NOMO-1 treated with dmso at 0.1 percent for 144 hours (cell line): ENCODE measurements around the gene ZDHHC11.
"Not testable (repeated sequence)": the region's sequence is repeated elsewhere in the genome, so short reads cannot be mapped to it uniquely, and the experiment has no call there.

ENCODE experiments used
- DNase-seq: peaks from one replicate; lab custom pipeline; 2025; ENCODE audit not compliant: unreplicated experiment; lab: John Stamatoyannopoulos, UW

The ZDHHC11 gene

DNA sequence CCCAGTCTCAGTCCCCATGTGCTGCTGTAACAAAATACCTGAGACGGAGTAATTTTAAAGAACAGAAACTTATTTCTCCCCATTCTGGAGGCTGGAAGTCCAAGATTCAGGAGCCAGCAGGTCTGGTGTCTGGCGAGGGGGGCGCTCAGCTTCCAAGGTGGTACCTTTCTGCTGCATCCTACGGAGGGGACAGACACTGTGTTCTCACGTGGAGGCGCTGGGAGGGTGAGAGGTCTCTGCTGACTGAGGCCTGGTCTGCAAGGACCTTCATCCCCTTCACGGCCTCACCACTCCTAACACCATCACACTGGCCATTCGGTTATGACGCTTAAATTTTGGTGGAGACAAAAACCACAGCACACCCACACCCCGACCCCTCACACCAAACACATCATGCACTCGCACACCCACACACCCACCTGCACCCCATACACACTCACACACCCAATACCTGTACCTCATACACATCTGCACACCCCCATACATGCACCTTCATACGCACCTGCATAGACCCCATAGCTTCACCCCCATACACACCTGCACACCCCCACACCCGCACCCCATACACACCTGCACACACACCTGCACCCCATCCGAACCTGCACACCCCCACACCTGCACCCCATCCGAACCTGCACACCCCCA is 9.8 kb upstream of the ZDHHC11 start:
- no peak for DNase-seq

DNA sequence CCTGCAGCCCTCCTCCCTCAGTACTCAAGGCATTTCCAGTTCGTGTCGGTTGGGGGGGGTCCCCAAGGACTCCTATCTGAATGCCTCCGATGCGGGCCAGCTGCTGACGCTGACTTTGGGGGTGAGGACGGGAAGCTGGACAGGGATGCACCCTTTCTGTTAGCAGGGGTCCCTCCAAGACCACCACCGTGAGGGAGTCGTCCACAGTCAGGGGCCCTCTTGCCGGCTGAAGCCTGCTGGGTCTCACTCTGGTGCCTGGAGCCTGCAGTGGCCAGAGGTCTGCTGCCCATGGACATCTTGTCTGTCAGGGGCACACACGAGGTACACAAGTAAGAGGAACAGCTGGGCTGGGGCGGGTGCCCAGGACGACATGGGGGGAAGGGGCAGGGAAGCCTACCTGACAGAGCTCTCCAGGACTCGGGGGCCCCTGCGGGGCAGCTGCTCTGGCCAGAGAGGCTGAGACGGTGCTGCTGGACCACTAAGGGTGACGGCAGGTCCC is 9.1 kb upstream of the ZDHHC11 start:
- no peak for DNase-seq

DNA sequence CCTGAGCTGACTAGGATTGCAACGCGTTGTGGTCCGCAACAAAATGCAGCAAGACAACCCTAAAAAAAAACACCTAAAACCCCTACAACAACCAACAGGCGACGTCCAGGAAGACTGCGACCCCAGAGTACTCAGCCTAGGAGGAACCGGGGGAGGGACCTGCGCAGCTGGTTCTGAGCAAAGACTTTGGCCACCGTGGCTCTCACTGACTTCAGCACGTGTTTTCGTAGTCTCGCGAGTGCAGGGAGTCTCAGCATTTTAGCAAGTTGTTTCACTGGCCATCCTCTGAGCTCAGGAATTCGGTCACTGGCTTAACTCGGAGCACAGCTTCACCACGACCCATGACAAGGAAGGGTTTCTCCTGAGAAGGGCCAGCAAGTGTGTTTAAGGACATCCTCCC is 8.6 kb upstream of the ZDHHC11 start:
- DNase-seq = no peak

DNA sequence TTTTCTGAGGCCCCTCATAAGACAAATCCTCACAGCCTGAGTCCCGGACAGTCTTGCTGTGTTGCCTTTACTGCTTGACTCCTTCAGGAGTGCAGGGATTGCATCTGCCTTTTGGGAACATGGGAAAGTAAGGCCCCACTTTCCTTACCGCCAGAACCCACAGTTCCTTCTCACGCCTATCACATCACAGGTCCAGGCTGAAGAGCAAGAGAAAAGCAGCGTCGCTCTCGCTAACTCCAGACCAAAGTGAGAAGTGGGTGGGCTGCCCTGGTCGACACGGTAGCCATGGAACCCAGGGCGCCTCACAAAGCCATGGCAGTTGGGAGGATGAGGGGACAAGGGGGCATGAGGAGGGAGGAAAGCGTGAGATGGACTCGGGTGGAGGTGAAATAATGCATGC is 7.9 kb upstream of the ZDHHC11 start:
- no peak for DNase-seq

DNA sequence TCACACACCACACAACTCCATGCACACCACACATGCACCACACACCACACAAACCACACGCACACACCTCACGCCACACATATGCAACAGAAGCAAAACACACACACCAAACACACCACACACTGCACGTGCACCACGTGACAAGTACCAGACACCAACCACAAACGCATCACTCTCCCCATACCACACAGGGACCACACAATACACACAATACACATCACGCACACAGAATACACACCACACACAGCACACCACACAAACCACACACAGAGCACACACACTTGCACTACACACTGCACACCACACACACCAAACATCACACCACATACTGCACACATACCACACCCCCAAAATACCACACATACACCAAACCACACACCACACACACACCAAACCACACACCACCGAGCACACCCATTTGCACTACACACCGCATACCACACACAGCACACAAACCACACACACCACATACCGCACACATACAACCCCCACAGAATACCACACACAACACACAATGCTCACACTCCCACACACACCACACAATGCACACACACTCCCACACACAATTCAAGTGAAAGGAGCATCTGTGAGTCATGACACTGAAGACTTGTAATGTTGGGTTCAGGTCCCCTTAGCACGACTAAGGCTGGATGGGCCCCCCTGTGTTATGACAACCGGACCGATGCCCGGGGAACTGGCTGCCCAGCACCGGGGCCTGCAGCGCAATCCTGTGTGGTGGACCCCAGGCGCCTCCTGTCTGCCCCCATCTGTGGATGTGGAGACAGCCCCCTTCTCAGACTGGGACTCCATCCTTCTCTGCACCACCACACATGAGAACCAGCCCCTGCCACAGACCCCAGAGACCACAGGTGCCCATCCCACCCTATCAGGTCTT is 6.0 kb upstream of the ZDHHC11 start:
- no peak for DNase-seq

DNA sequence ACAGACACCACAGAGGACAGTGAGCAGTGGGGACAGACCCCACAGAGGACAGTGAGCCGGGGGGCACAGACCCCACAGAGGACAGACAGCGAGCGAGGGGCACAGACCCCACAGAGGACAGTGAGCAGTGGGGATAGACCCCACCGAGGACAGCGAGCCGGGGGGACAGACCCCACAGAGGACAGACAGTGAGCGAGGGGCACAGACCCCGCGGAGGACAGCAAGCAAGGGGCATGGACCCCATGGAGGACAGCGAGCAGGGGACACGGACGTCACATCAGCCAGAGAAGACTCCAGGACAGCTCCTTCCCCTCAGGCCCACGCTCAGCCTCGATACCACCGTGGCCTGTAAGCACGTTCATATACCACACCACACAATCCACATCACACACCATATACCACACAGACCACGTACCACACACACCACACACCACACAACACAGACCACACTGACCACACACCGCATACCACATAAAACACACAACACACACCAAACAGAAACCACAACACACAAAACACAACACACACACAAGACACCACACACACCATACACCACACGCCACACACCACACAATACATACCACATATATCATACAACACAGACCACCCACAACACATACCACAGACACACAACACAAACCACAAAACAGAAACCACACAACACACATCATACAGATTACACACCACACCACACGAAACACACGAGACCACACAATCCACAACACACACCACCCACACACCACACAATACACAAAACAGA is 5.2 kb upstream of the ZDHHC11 start:
- no peak for DNase-seq

DNA sequence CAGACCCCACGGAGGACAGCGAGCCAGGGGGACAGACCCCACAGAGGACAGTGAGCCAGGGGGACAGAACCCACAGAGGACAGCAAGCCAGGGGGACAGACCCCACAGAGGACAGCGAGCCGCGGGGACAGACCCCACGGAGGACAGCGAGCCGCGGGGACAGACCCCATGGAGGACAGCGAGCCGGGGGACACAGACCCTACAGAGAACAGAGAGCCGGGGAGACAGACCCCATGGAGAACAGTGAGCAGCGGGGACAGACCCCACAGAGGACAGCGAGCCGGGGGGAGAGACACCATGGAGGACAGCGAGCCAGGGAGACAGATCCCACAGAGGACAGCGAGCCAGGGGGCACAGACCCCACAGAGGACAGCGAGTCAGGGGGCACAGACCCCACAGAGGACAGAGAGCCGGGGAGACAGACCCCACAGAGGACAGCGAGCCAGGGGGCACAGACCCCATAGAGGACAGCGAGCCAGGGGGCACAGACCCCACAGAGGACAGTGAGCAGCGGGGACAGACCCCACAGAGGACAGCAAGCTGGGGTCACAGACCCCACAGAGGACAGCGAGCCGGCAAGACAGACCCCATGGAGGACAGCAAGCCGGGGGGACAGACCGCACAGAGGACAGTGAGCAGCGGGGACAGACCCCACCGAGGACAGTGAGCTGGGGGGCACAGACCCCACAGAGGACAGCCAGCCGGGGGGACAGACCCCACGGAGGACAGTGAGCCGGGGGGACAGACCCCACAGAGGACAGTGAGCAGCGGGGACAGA is 4.4 kb upstream of the ZDHHC11 start:
- no peak for DNase-seq

DNA sequence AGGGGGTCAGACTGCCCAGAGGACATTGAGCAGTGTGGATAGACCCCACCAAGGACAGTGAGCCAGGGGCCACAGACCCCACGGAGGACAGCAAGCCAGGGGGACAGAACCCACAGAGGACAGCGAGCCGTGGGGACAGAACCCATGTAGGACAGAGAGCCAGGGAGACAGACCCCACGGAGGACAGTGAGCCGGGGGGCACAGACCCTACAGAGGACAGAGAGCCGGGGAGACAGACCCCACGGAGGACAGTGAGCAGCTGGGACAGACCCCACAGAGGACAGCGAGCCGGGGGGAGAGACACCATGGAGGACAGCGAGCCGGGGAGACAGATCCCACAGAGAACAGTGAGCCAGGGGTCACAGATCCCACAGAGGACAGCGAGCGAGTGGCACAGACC is 3.4 kb upstream of the ZDHHC11 start:
- no peak for DNase-seq

DNA sequence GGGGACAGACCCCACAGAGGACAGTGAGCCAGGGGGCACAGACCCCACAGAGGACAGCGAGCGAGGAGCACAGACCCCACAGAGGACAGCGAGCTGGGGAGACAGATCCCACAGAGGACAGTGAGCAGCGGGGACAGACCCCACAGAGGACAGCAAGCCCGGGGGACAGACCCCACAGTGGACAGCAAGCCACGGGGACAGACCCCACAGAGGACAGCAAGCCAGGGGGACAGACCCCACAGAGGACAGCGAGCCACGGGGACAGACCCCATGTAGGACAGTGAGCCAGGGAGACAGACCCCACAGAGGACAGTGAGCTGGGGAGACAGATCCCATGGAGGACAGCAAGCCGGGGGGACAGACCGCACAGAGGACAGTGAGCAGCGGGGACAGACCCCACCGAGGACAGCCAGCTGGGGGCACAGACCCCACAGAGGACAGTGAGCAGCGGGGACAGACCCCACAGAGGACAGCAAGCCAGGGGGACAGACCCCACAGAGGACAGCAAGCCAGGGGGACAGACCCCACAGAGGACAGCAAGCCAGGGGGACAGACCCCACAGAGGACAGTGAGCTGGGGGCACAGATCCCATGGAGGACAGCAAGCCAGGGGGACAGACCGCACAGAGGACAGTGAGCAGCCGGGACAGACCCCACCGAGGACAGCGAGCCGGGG is 2.8 kb upstream of the ZDHHC11 start:
- not testable (repeated sequence) for DNase-seq

DNA sequence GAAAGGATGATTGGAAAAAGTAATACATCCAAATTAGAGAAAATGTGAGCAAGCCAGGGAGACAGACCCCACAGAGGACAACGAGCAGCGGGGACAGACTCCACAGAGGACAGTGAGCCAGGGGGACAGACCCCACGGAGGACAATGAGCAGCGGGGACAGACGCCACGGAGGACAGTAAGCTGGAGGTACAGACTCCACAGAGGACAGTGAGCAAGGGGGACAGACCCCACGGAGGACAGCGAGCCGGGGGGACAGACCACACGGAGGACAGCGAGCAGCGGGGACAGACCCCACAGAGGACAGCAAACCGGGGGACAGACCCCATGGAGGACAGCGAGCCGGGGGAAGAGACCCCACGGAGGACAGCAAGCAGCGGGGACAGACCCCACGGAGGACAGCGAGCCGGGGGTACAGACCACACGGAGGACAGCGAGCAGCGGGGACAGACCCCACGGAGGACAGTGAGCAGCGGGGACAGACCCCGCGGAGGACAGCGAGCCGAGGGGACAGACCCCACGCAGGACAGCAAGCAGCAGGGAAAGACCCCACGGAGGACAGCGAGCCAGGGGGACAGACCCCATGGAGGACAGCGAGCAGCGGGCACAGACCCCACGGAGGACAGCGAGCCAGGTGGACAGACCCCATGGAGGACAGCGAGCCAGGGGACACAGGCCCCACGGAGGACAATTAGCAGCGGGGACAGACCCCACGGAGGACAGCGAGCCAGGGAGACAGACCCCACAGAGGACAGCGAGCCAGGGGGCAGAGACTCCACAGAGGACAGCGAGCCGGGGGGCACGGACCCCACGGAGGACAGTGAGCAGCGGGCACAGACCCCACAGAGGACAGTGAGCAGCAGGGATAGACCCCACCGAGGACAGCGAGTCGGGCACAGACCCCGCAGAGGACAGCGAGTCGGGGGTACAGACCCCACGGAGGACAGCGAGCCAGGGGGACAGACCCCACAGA is 1.9 kb upstream of the ZDHHC11 start:
- DNase-seq = no peak

DNA sequence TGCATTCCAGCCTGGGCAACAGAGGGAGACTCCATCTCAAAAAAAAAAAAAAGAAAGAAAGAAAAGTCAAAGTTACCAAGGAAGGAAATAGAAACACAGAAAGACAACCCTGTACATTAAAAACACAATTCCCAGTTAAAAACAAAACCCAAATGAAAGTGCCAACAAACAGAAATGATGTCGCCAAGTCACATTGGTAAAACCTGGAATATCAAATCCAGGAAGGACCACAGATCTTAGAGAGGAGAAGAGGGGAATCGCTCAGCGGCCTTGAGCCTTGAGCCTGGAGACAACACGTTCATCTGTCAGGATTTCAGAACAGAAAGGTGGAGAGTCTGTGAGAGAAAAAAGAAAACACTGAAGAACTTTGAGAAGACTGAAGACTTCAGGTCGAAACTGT is 1.2 kb upstream of the ZDHHC11 start:
- no peak for DNase-seq

DNA sequence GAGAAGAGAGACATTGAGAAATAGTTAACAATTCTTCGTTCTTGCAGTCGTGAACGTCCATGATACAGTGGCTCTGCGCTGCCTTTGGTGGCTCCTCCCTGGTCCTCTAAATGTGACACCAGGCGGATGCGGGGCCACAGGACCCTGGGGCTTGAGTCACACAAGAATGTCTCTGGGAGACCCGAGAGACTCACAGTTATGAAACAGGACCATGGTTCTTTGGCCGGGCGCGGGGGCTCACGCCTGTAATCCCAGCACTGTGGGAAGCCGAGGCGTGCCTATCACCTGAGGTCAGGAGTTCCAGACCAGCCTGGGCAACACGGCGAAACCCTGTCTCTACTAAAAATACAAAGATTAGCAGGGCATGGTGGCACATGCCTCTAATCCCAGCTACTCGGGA is 767 bp upstream of the ZDHHC11 start:
- DNase-seq = no peak

DNA sequence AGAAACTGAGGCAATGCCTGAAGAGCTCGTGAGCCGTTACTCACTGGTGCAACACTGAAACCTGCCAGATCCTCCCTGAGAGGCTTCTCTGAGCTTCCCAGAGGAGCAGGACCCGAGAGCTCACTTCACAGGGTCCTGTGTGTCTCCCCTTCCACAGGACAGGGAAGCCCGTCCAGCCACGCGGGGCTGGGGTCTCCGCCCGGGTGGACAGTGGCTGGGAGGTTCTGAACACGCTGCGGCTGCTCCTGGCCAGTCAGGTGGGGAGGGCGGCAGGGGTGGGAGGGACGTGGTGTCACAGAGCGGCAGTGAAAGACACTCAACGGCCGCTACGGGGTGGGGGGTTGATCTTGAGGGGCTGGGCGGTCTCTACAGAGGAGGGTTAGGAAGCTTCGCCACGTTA is 290 bp upstream of the ZDHHC11 start:
- DNase-seq = no peak

DNA sequence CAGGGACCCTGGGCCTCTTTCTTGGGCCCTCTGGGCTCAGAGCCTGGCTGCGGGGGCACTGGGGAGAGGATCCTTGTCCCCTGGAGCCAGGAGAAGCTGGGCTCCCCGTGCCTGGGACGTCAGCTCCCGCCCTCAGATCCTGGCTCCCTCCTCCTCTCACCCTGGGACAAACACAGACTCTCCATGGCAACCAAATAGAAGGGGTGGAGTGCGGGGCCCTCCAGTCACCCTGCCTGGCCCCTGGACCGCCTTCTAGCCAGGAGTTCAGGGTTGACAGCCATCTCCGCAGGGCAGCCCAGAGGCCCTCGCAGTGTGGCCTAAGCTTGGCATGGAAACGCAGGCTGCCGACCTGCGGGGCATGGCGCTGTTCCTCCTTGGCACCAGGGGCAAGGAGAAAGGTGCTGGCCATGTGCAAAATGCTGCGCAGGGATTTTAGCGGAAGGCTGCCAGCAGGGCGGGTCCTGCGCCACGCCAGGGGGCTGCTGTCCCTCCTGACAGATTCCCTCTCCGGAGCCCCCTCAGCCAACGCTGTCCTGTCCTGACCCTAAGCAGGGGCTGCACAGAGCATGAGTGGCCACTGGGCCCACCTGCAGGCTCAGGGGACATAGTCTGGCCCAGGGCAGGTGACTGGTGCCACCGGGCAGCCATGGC is 1.0 kb downstream of the ZDHHC11 start:
- no peak for DNase-seq

DNA sequence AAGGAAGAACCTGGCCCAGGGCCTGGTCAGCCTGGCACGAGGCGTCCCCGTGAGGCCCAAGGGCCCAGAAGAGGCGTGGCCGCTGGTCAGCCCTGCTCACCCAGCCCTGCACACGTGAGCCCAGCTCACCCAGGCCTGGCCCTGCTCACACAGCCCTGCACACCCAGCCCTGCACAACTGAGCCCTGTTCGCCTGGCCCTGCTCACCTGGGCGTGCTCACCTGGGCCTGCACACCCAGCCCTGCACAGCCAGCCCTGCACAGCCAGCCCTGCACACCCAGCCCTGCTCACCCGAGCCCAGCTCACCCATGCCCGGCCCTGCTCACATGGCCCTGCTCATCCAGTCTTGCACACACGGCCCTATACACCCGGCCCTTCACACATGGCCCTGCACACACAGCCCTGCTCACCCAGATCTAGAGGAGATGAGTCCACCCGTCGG is 2.1 kb downstream of the ZDHHC11 start:
- no peak for DNase-seq

DNA sequence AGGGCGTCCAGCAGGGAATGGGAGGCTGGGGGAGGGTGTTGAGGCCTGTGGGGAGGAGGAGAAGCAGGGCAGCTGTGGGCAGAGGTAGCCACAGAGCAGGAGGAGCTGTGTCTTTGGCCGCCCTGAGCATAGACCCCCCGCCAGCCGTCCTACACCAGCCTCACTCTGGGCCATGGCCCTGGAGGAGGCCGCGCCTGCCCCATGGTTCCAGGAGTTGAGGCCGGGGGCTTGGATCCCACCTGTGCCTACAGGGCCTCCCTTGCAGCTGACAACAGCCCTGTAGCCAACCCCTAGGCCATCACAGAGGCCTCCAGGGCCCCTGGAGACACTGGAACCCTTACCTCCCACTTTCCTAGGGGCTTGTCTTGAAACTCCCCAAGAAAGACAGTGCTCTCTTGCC is 3.0 kb downstream of the ZDHHC11 start:
- not testable (repeated sequence) for DNase-seq

DNA sequence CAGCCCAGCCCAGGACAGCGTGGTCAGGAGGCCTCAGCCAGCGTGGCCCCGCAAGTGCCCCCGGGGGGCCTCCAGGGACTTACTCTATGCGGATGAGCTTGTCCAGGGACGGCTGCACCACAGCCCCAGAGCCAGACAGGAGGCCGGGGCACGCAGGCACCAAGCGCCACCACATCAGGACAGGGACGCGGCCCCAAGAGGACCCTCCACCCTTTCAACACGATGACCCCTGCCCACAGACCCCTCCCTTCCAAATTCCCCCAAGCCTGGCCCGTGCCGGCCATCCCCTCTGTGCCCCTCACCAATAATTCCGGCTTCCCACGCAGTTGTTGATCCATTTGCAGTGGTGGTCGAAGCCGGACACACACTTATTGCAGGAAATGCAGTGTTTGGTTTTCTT is 3.6 kb downstream of the ZDHHC11 start:
- not testable (repeated sequence) for DNase-seq

DNA sequence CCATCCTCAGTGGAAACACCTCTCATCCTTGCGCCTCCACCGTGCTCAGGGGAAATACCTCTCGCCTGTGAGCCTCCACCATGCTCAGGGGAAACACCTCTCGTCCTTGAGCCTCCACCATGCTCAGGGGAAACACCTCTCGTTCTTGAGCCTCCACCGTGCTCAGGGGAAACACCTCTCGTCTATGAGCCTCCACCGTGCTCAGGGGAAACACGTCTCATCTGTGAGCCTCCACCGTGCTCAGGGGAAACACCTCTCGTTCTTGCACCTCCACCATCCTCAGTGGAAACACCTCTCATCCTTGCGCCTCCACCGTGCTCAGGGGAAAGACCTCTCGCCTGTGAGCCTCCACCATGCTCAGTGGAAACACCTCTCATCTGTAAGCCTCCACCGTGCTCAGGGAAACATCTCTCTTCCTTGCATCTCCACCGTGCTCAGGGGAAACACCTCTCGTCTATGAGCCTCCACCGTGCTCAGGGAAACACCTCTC is 4.1 kb downstream of the ZDHHC11 start:
- not testable (repeated sequence) for DNase-seq
